ENCODE measurements around the gene S100A8.

The S100A8 gene

GRCh38 chr1:153344718-153345025 is 46.2 kb downstream of the S100A8 start:
- TF ChIP-seq CTCF (conservative IDR thresholded peaks at IDR 0.05; ENCODE audit: control insufficient read depth, insufficient read depth, low read depth, low read length): no peak
- no peak overlapping the region for H3K4me3 ChIP-seq (ENCODE audit: control insufficient read depth, low read depth, low read length)
- no peak for DNase-seq (ENCODE audit: low read depth)

GRCh38 chr1:153343811-153344717 is 46.8 kb downstream of the S100A8 start:
- DNase-seq (ENCODE audit: low read depth): no peak
- no peak overlapping the region for H3K4me3 ChIP-seq (ENCODE audit: control insufficient read depth, low read depth, low read length)
- TF ChIP-seq CTCF (conservative IDR thresholded peaks at IDR 0.05; ENCODE audit: control insufficient read depth, insufficient read depth, low read depth, low read length): no peak

- no peak for TF ChIP-seq CTCF (conservative IDR thresholded peaks at IDR 0.05; ENCODE audit: control insufficient read depth, insufficient read depth, low read depth, low read length)
- H3K4me3 ChIP-seq (ENCODE audit: control insufficient read depth, low read depth, low read length): no peak overlapping the region
- DNase-seq (ENCODE audit: low read depth): no peak
Observed at GRCh38 chr1:153343040-153343681, 47.7 kb downstream of the S100A8 start.

GRCh38 chr1:153342178-153342577 is 48.7 kb downstream of the S100A8 start:
- TF ChIP-seq CTCF (conservative IDR thresholded peaks at IDR 0.05; ENCODE audit: control insufficient read depth, insufficient read depth, low read depth, low read length): no peak
- DNase-seq (ENCODE audit: low read depth): no peak
- no peak overlapping the region for H3K4me3 ChIP-seq (ENCODE audit: control insufficient read depth, low read depth, low read length)

- no peak overlapping the region for H3K4me3 ChIP-seq (ENCODE audit: control insufficient read depth, low read depth, low read length)
- DNase-seq (ENCODE audit: low read depth): no peak
- TF ChIP-seq CTCF (conservative IDR thresholded peaks at IDR 0.05; ENCODE audit: control insufficient read depth, insufficient read depth, low read depth, low read length): no peak
Observed at GRCh38 chr1:153341431-153341934, 49.4 kb downstream of the S100A8 start.

GRCh38 chr1:153340356-153340755 is 50.5 kb downstream of the S100A8 start:
- no peak overlapping the region for H3K4me3 ChIP-seq (ENCODE audit: control insufficient read depth, low read depth, low read length)
- TF ChIP-seq CTCF (conservative IDR thresholded peaks at IDR 0.05; ENCODE audit: control insufficient read depth, insufficient read depth, low read depth, low read length): no peak
- no peak for DNase-seq (ENCODE audit: low read depth)
